Embryonic facial prominence (tissue), 1 donor: ENCODE data around the gene HOXC9.
"Not testable (repeated sequence)": the region's sequence is repeated elsewhere in the genome, so short reads cannot be mapped to it uniquely, and the experiment has no call there.

Experiments used
- DNase-seq: peaks from one replicate; pipeline ENCODE4 v3.0.0-alpha.2; 2016; ENCODE audit errors: extremely low spot score

The HOXC9 gene

GRCh38 chr12:54040148-54040494 lies 40.2 kb downstream of the HOXC9 start:
- no peak for DNase-seq

- no peak for DNase-seq
These were observed 40.7 kb downstream of the HOXC9 start for GRCh38 chr12:54040648-54041047.

GRCh38 chr12:54041097-54041690 lies 41.2 kb downstream of the HOXC9 start:
- DNase-seq: no peak

- DNase-seq: not testable (repeated sequence)
These were observed 42.1 kb downstream of the HOXC9 start for GRCh38 chr12:54042033-54042432.

- DNase-seq: no peak
These were observed 43.3 kb downstream of the HOXC9 start for GRCh38 chr12:54042970-54043853.

- DNase-seq: no peak
These were observed 44.6 kb downstream of the HOXC9 start for GRCh38 chr12:54044425-54045103.

- DNase-seq: no peak
These were observed 45.4 kb downstream of the HOXC9 start for GRCh38 chr12:54045401-54045800.

GRCh38 chr12:54045868-54046521 lies 46.0 kb downstream of the HOXC9 start:
- DNase-seq: no peak

- no peak for DNase-seq
These were observed 46.8 kb downstream of the HOXC9 start for GRCh38 chr12:54046809-54047159.

- no peak for DNase-seq
These were observed 47.4 kb downstream of the HOXC9 start for GRCh38 chr12:54047160-54047963.

- no peak for DNase-seq
These were observed 48.0 kb downstream of the HOXC9 start for GRCh38 chr12:54047964-54048303.

GRCh38 chr12:54048406-54049093 lies 48.6 kb downstream of the HOXC9 start:
- DNase-seq: no peak

- no peak for DNase-seq
These were observed 49.1 kb downstream of the HOXC9 start for GRCh38 chr12:54049108-54049507.

GRCh38 chr12:54050482-54050810 lies 50.5 kb downstream of the HOXC9 start:
- DNase-seq: no peak

- DNase-seq: no peak
These were observed 51.3 kb downstream of the HOXC9 start for GRCh38 chr12:54051026-54051842.

- no peak for DNase-seq
These were observed 52.0 kb downstream of the HOXC9 start for GRCh38 chr12:54051874-54052437.

GRCh38 chr12:54052438-54053002 lies 52.6 kb downstream of the HOXC9 start:
- DNase-seq: no peak
